Cardiac fibroblast (primary cell): Measurements from ENCODE around the gene CCDC88B.

ENCODE experiments used
- DNase-seq, 2 donors: peaks; one replicate each; pipeline versions ENCODE4 v3.0.0 to v3.0.0-alpha.2; 2010; ENCODE audit warnings: low read depth in 2 of 2
- H3K4me3 ChIP-seq, 2 donors: replicated peaks in 1 of 2; 1 replicate in 1 of 2; 2 replicates in 1 of 2; pipeline ENCODE4 v1.5.1; 2011; ENCODE audit warnings: low read depth in 2 of 2, low read length in 2 of 2, mild to moderate bottlenecking in 2 of 2, moderate library complexity in 1 of 2
- CTCF ChIP-seq: IDR thresholded peaks from one replicate; pipeline ENCODE4 v1.5.1; 2011; ENCODE audit warnings: low read depth, mild to moderate bottlenecking, low read length, inconsistent platforms

CCDC88B gene

GRCh38 chr11:64295760-64296159 is 44.2 kb upstream of the CCDC88B start:
- no peak overlapping the region for H3K4me3 ChIP-seq
- TF ChIP-seq CTCF, result no peak
- DNase-seq, result no peak

- TF ChIP-seq CTCF, result no peak
- no peak for DNase-seq
- H3K4me3 ChIP-seq, result no peak overlapping the region
Measured at GRCh38 chr11:64296236-64296635, 43.8 kb upstream of the CCDC88B start.

- no peak overlapping the region for H3K4me3 ChIP-seq
- TF ChIP-seq CTCF, result no peak
- DNase-seq, result no peak
Measured at GRCh38 chr11:64296830-64297698, 42.9 kb upstream of the CCDC88B start.

GRCh38 chr11:64297699-64298358 is 42.2 kb upstream of the CCDC88B start:
- no peak for DNase-seq
- TF ChIP-seq CTCF, result no peak
- H3K4me3 ChIP-seq, result no peak overlapping the region

DNA sequence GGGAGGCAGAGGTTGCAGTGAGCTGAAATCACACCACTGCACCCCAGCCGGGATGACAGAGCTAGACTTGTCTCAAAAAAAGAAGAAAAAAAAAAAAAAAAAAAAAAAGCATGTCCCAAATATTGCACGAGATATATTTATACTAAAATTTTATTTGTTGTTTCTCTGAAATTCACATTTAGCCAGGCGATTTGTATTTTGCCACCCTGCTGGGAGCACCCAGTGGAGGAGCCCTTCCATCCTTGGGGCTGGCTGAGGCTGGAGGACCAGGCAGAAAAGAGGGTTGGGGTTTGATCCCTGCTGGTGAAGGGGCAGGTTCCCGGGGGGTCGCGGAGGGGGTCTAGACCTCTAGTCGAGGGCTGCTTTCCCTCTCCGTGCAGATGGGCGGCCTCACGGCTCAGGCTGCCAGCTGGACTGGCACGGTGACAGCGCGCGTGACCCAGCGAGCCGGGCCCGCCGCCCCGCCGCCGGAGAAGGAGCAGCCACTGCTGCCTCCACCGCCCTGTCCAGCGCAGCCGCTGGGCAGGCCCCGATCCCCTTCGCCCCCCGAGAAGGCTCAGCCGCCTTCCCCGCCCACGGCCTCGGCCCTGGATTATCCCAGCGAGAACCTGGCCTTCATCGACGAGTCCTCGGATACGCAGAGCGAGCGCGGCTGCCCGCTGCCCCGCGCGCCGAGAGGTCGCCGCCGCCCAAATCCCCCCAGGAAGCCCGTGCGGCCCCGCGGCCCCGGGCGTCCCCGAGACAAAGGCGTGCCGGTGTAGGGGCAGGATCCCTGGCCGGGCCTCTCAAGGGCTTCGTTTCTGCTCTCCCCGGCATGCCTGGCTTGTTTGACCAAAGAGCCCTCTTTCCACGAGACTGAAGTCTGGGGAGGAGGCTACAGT is 40.8 kb upstream of the CCDC88B start:
- H3K4me3 ChIP-seq, result peak overlapping the region in 1 of 2 donors; percentile 21

More for the DNA sequence above, 40.8 kb upstream of the CCDC88B start:
- DNase-seq, result peak in 1 of 2 donors; percentile 41
- no peak for TF ChIP-seq CTCF
